ENCODE measurements around the gene TMIGD1.

Gene TMIGD1

DNA sequence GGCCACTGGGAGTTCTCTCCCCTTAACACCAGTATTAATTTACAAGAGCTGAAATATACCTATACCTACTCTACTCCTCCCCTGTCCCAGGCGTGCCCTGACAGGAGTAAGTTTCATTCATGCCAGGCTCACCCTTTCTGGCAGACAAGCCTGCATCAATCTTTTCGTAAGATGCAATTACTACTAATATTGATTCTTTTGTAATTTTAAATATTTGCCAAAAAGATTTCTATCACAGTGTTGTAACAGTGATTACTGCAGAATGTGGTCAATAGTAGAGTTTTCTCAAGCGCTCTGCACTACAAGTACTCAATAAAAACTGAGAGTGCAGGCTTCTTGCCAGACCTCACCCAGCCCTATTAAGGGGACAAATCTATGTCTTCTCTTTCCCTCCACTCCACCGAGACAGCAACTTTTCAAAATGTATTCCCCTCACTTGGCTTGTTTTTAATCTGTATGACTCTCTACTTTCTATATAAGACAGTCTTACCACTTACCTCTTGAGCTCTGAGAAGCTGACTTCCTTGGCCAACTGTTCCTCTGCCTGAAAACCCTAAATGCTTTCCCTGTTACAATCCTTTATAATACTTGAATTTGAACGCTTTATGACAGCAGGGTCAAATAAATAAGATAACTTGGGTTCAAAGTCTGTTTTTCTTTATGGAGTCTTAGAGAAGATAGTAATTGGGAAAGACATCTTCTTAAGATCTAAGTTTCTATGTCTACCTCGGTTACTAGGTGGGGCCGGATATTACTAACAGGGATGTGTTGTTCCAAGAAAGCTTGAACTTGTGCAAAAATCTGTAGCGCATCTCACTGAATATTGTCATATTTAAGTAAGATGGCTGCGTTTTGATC lies at the start of gene TMIGD1:
Gene TMIGD1 (minus strand): TSS at position 555 of the 858 bp plus-strand sequence. CDS start 1,924 bp downstream, outside the sequence.
- no peak for DNase-seq (ENCODE audit: low read depth)

- no peak for DNase-seq (ENCODE audit: low read depth)
Measured at GRCh38 chr17:30382345-30382744, 48.5 kb upstream of the TMIGD1 start.

- no peak for DNase-seq (ENCODE audit: low read depth)
Measured at GRCh38 chr17:30381340-30381659, 47.4 kb upstream of the TMIGD1 start.

DNA sequence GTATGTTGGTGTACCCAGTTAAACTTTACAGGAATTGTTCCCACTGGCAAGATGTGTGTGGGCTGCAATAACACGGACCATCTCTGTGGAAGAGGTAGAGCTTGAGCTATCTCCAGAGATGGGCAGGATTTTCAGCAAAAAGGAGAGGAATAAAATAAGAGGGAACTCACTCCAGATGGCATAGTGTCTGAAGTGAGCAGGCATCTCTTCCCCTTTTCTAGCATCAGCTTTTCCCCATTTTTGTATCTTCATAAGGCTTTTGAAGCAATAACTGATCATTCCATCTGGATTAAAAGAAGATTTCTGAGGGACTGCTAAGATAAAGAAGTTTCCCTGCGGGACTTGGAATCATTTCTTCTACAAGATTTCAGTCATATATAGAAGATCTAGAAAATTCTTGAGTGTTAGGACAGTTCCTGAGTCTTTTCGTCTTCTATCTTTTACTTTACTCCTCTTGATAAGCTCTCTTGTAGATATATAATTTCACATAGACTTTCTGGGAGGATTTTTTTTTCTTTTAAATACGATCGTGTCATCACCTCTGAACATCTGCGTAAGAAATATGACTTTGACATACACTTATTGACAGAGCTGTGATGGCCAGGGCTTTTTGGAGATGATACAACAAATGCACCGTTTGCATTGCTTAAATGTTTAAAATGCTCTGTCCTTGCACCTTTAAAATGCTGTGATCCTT lies 46.9 kb upstream of the TMIGD1 start:
- DNase-seq (ENCODE audit: low read depth): no peak

DNA sequence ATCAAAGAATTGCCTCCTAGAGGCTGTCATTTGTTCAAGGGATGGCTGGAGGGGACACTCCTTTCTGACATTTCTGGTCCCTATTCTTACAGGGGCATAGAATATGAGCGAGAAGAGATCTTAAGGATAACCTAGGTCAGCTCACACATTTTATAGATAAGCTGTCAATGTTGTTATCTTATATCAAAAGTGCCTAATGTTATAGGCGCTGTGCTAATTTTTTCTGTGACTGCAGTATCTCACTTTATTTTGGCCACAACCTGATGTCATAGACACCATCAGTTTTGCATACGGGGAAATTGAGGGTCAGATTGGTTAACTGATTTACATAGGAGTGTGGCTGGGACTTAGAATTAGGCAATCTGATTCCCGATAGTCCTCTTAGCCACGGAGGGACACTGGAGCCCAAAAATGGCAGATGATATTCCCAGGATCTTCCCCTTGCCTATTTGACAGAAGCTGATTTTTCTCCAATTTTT lies 46.1 kb upstream of the TMIGD1 start:
- DNase-seq (ENCODE audit: low read depth): peak; percentile 48

DNA sequence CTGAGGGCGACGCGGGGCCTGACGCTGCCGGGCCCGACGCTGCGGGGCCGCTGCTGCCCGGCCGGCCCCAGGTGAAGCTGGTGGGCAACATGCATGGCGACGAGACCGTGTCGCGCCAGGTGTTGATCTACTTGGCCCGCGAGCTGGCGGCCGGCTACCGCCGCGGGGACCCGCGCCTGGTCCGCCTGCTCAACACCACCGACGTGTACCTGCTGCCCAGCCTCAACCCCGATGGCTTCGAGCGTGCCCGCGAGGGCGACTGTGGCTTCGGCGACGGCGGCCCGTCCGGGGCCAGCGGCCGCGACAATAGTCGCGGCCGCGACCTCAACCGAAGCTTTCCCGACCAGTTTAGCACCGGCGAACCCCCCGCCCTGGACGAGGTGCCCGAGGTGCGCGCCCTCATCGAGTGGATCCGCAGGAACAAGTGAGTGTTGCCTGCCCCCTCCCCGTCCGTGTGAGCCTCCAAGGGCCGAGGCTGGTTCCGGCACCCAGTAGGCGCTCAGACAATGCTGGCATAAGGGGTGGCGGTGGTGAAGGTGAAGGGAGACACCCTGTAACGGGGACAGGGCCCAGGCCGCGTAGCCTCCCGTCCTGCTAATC lies 45.5 kb upstream of the TMIGD1 start:
- peak; percentile 34 for DNase-seq (ENCODE audit: low read depth)

- DNase-seq (ENCODE audit: low read depth): peak; percentile 97
Measured at GRCh38 chr17:30378825-30379302, 45.0 kb upstream of the TMIGD1 start, which contains the start of gene CPD. CPD (plus strand) TSS chr17:30378927; CDS start chr17:30378981, 54 bp downstream.

GRCh38 chr17:30378241-30378824 lies 44.5 kb upstream of the TMIGD1 start:
- peak; percentile 35 for DNase-seq (ENCODE audit: low read depth)

DNA sequence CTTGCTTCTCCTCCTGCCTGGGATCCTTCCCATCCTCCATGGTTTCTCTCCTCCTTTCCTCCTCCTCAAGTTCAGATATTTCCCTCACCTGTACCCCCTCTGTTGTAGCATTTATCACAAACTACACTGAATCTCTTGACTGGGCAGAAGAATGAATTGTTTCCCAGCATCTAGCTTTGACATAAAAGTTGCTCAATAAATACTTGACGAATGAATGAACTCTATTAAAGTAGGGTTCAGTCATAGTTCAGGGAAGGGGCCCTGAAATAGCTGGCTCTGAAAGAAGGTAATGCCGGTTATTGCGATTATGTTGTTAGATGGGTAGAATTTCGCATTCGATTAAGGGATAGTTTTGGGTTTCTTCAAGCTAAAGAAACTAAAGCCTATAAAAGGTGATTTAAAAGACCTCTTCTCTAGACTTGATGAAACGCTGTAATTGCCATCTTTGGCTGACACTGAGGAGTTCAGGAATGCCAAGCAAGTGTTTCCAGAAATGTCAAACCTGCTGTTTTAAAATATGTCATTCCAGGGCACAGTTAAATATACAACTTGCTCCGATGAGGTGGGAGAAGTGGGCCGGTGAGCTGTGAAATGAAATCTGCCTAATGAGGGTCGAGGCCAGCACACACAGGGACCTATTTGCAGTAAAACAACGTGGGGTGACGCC lies 43.9 kb upstream of the TMIGD1 start:
- DNase-seq (ENCODE audit: low read depth): no peak

DNA sequence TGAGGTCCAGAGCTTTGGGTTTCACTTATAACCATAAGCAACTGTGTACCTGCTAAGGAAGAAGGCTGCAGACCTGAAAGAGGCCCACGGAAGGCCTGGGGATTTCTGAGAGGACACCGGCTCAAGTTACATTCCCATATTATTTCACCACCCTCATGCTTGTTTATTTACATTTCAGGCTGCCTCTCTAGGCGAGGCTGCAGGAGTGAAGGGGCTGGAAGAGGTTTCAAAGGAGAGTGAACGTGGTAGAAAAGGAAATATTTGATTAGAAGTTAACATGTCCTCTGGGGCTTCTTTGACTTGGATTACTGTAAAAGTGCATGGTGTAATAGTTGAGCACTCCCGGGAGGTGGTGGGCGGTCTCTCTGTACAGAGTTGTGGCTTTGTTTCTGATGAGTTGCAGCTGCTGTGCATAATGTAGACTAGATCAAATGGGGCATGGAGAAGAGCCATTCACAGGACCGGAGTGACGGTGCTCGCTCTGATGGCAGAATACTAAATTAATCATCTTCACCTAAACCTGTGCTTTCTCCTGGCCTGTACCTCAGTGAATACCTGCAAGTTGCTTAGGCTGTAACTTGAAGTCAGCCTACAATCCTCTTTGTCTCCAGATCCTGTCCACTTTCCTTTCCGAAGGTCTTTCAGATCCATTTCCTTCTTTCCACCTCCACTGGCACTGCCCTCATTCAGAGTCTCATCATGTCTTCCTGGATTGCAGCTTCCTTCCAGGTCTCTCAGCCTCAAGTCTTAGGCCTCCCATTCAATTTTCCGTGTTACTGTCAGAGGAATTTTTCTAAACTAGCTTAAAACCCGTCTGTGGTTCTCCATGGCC lies 43.0 kb upstream of the TMIGD1 start:
- peak; percentile 28 for DNase-seq (ENCODE audit: low read depth)

DNA sequence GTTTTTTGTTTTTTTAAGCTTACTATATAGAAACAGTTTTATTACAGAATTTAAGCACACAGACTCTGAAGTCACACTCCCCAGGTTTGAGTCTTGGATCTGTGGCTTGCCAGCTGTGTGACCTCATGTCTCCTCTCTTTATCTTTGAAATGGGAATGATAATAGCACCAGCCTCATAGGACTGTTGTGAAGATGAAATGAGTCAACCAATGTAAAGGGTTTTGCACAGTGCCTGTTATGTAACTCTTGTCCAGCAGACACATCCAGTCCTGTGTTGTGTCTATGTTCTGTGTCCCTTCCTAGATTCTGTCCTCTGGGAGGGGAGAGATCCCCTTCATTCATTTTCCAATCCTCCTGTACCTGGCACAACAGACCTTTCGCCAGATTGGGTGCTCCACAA lies 41.8 kb upstream of the TMIGD1 start:
- no peak for DNase-seq (ENCODE audit: low read depth)

GRCh38 chr17:30372755-30373154 lies 38.9 kb upstream of the TMIGD1 start:
- peak; percentile 84 for DNase-seq (ENCODE audit: low read depth)

GRCh38 chr17:30369995-30370394 lies 36.1 kb upstream of the TMIGD1 start:
- DNase-seq (ENCODE audit: low read depth): peak; percentile 60

DNA sequence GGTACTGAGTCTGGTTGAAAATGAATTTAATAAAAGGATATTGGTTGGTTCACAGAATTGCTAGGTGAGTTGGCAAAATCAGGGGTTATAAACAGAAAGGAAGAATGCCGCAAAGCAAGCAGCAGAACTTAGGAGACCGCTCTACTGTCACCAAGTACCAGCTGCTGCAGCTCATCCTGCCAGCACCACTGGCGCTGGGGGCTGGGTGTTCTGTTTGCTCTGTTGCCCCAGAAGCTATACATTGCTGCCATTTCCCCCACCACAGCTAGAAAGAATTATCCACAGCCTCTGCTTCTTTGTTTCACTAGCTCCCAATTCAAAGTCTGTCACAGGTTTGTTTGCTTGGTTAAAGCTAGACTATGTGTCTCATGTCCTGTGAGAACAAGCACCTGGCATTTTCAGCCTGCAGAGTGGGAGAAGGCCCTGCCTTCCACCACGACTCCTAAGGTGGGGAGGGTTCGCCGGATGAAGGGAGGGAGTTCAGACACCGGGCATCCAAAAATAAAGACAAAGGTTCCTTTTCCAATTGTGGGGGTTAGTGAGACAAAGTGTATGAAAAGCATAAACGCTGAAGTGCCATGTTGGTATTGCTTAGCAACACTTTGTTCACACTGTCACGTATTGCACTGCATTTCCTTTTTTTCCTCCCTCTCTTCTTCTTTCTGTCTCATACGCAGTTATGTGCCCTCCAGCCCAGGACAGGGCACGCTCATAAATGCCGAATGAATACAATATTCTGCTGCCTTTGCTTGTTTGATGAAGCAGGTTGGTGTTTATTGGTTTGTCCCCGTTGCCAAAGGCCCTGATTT lies 35.3 kb upstream of the TMIGD1 start:
- DNase-seq (ENCODE audit: low read depth): no peak

- no peak for DNase-seq (ENCODE audit: low read depth)
Measured at GRCh38 chr17:30366536-30366935, 32.7 kb upstream of the TMIGD1 start.

DNA sequence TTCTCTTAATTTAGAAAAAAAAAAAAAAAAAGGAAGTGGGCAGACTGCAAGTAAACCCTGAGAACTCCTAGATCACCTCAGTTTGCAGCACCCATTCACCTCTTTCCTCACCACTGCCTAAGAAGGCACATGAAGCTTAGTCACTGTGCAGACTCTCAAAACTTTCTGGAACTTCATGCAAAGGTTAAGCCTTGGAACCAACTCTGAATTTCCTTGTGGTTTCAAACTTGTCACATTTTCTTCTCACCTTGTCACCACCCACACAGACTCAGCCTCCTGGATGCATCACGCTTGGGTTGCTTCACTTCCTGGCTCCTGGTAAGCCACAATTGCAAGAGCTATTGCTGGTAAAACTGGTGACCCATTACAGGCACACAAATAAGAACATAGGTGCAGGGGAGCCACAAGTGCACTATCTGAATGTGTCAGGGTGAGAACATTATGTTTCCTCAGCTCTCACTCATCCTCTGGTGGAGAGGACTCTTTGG lies 29.9 kb upstream of the TMIGD1 start:
- DNase-seq (ENCODE audit: low read depth): peak; percentile 76

DNA sequence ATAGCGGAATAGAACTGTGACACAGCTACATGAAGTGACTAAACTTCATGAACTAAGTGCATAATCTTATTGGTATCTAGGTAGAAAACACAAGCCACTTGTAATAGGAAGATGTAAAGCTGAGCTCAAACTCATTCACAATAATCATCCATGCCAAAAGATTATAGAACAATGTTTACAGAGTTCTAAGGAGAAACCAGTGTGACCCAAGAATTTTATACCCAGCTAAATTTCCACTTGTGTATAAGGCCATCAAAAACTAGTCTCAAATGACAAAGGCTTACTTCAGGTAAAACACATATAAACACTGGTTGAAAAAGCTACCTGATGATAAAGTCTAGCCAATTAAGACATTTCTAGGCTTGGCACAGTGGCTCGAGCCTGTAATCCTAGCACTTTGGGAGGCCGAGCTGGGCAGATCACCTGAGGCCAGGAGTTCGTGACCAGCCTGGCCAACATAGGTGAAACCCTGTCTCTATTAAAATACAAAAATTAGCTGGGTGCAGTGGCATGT lies 28.0 kb upstream of the TMIGD1 start:
- no peak for DNase-seq (ENCODE audit: low read depth)

DNA sequence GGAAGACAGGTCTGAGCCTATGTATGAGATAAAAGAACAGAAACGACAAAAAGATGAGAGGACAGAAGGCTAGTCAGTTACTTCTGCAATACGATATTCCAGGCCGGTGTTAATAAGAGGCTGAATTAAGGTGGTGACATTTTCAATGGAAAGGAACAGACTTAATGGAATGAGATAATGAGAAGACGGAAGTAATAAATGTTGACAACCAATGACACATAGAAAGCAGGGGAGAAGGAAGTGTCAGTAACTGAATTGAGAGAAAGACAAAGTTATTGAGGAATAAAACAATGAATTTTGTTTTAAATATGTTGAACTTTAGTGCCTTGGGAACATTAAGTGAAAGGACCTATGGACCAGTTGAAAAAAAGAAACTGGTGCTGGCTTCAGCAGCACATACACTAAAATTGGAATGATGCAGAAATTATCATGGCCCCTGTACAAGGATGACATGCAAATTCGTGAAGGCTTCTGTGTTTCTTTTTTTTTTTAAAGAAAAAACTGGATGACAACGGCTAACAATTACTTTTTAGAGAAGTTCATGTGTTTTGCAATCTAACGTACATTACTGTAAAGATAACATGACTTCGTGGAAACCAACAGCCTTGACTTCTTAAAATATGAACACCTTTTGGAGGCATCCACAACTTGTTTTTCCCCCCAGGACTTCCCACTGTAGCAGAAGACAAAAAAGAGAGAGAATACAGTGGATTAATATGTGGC lies 26.4 kb upstream of the TMIGD1 start:
- no peak for DNase-seq (ENCODE audit: low read depth)
